Loucy (cell line): ENCODE measurements around the gene PRR5L.

Experiments used
- H2AFZ ChIP-seq: fragments of 200-600 bp; sonication (generic); 2 replicates; pipeline ENCODE4 v1.6.0; 2016; ENCODE audit warnings: antibody characterized with exemption, mild to moderate bottlenecking, low read length, moderate library complexity
- H3F3A ChIP-seq: fragments of 200-600 bp; 2 replicates; pipeline ENCODE4 v1.6.0; 2016; ENCODE audit warnings: antibody characterized with exemption, low read depth, mild to moderate bottlenecking
- H3K27me3 ChIP-seq: fragments of 200-600 bp; sonication (generic); 2 replicates; pipeline ENCODE4 v1.6.1; 2014; ENCODE audit warnings: low read length, mild to moderate bottlenecking; ENCODE audit not compliant: insufficient read depth, poor library complexity, severe bottlenecking
- H3K36me3 ChIP-seq: fragments of 200-600 bp; sonication (generic); 2 replicates; pipeline ENCODE4 v1.6.1; 2016; ENCODE audit warnings: low read length; ENCODE audit not compliant: insufficient read depth
- H3K4me1 ChIP-seq: fragments of 200-600 bp; sonication (generic); 2 replicates; pipeline ENCODE4 v1.5.1; 2014; ENCODE audit warnings: low read length, mild to moderate bottlenecking; ENCODE audit not compliant: insufficient read depth, poor library complexity, severe bottlenecking
- H3K4me2 ChIP-seq: fragments of 200-600 bp; sonication (generic); 2 replicates; pipeline ENCODE4 v1.6.0; 2014; ENCODE audit warnings: antibody characterized with exemption, low read length, low read depth, mild to moderate bottlenecking; ENCODE audit not compliant: poor library complexity, severe bottlenecking
- H3K4me3 ChIP-seq: fragments of 200-600 bp; sonication (generic); 2 replicates; pipeline ENCODE4 v1.5.1; 2014; ENCODE audit warnings: low read length, mild to moderate bottlenecking, mixed read lengths; ENCODE audit not compliant: poor library complexity, severe bottlenecking
- H3K79me2 ChIP-seq: fragments of 200-600 bp; sonication (generic); 2 replicates; pipeline ENCODE4 v1.6.1; 2014; ENCODE audit warnings: low read length; ENCODE audit not compliant: insufficient read depth
- H3K9ac ChIP-seq: fragments of 200-600 bp; sonication (generic); 2 replicates; pipeline ENCODE4 v1.6.0; 2014; ENCODE audit warnings: mild to moderate bottlenecking, low read depth, low read length, moderate library complexity; ENCODE audit not compliant: poor library complexity, severe bottlenecking
- H3K9me2 ChIP-seq: fragments of 200-600 bp; sonication (generic); replicated peaks from 2 replicates; pipeline ENCODE4 v1.6.1; 2016; ENCODE audit warnings: low read depth, low read length, mixed read lengths
- H3K9me3 ChIP-seq: fragments of 200-600 bp; sonication (generic); 2 replicates; pipeline ENCODE4 v1.6.1; 2014; ENCODE audit warnings: mild to moderate bottlenecking, antibody characterized with exemption, low read length, low read depth; ENCODE audit not compliant: insufficient read depth
- H4K20me1 ChIP-seq: fragments of 200-600 bp; sonication (generic); 2 replicates; pipeline ENCODE4 v1.6.0; 2014; ENCODE audit warnings: antibody characterized with exemption, low read length, mild to moderate bottlenecking; ENCODE audit not compliant: insufficient read depth, poor library complexity, severe bottlenecking
- CTCF ChIP-seq: fragments of 200-600 bp; sonication (generic); conservative IDR thresholded peaks from 2 replicates; pipeline ENCODE4 v1.5.1; 2014; ENCODE audit warnings: mild to moderate bottlenecking, antibody characterized with exemption, low read length
- EZH2phosphoT487 ChIP-seq: fragments of 200-600 bp; IDR thresholded peaks from 2 replicates; pipeline ENCODE4 v1.6.1; 2018; ENCODE audit warnings: antibody characterized with exemption, mild to moderate bottlenecking, moderate library complexity, borderline replicate concordance

Gene PRR5L

GRCh38 chr11:36379653-36380052 lies 83.6 kb downstream of the PRR5L start:
- H3K9me2 ChIP-seq, result no peaks in the 10 kb centered on the region
- peak overlapping the region; percentile 94 for H3K4me3 ChIP-seq
- peaks cover 65% of the 10 kb centered on the region for H4K20me1 ChIP-seq
- H3K36me3 ChIP-seq, result peaks cover 23% of the 10 kb centered on the region; the same call in 1 of the 2 replicates
- no peaks in the 10 kb centered on the region for H3K9me3 ChIP-seq
- H3K4me2 ChIP-seq, result peak overlapping the region; percentile 89
- peaks cover 89% of the 10 kb centered on the region for H3K79me2 ChIP-seq
- H3K4me1 ChIP-seq, result peaks cover 66% of the 10 kb centered on the region
- H3F3A ChIP-seq, result no peaks in the 10 kb centered on the region
- H3K27me3 ChIP-seq, result no peaks in the 10 kb centered on the region
- H2AFZ ChIP-seq, result no peak overlapping the region
- TF ChIP-seq EZH2phosphoT487, result no peak
- no peak for TF ChIP-seq CTCF
- peak overlapping the region; percentile 99 for H3K9ac ChIP-seq

- H4K20me1 ChIP-seq, result peaks cover 71% of the 10 kb centered on the region
- no peaks in the 10 kb centered on the region for H3F3A ChIP-seq
- H3K36me3 ChIP-seq, result peaks cover 23% of the 10 kb centered on the region; the same call in 1 of the 2 replicates
- H3K27me3 ChIP-seq, result no peaks in the 10 kb centered on the region
- H3K4me1 ChIP-seq, result peaks cover 66% of the 10 kb centered on the region
- H2AFZ ChIP-seq, result no peak overlapping the region
- TF ChIP-seq CTCF (no peak), EZH2phosphoT487 (no peak)
- H3K4me2 ChIP-seq, result peak overlapping the region; percentile 89
- peak overlapping the region; percentile 94 for H3K4me3 ChIP-seq
- H3K9me3 ChIP-seq, result no peaks in the 10 kb centered on the region
- H3K9me2 ChIP-seq, result no peaks in the 10 kb centered on the region
- peaks cover 97% of the 10 kb centered on the region for H3K79me2 ChIP-seq
- peak overlapping the region; percentile 99 for H3K9ac ChIP-seq
These were observed 84.4 kb downstream of the PRR5L start for GRCh38 chr11:36380296-36381014.

- Histone ChIP-seq H3K4me2 (peak overlapping the region; percentile 89), H3K27me3 (no peaks in the 10 kb centered on the region), H3K4me3 (peak overlapping the region; percentile 94), H3F3A (no peaks in the 10 kb centered on the region), H3K9ac (peak overlapping the region; percentile 99), H3K4me1 (peaks cover 65% of the 10 kb centered on the region), H3K36me3 (peaks cover 23% of the 10 kb centered on the region; the same call in 1 of the 2 replicates), H3K9me2 (no peaks in the 10 kb centered on the region), H2AFZ (no peak overlapping the region), H3K79me2 (peaks cover 100% of the 10 kb centered on the region), H4K20me1 (peaks cover 74% of the 10 kb centered on the region), H3K9me3 (no peaks in the 10 kb centered on the region)
- TF ChIP-seq CTCF, result no peak
- no peak for TF ChIP-seq EZH2phosphoT487
These were observed 84.9 kb downstream of the PRR5L start for GRCh38 chr11:36381015-36381360.
